GM12878 (cell line): ENCODE results near the gene ARHGAP19. TPM values are rescaled to one million over a fixed set of nuclear protein-coding genes. Genes with fewer than 3 reads are reported as not detected.

ENCODE experiments used
- ATAC-seq: fragments of 200-7000 bp; cut with Tn5 transposase; 3 replicates; pipeline ENCODE4 v1.9.1; 2020; ENCODE audit warnings: mild to moderate bottlenecking, moderate library complexity
- BruUV-seq: library from RNA; stranded (reverse); fragments of 400-500 nt; replicated peaks from 2 replicates; lab custom pipeline; 2021; lab: Mats Ljungman, UMichigan
- CTCF ChIA-PET: fragments of 300-600 bp; sonication (Branson Sonifier 250); formaldehyde crosslinking; extraction: SDS; loops from one replicate; lab custom pipeline; 2021; ENCODE audit warnings: inconsistent platforms; lab: Yijun Ruan, JAX
- POLR2A ChIA-PET: fragments of 350-600 bp; formaldehyde crosslinking; extraction: SDS; loops from one replicate; lab custom pipeline; 2021; ENCODE audit warnings: inconsistent platforms; lab: Charles Lee
- RAD21 ChIA-PET: fragments of 300-600 bp; sonication (Branson Sonifier 250); formaldehyde crosslinking; loops from one replicate; lab custom pipeline; 2023; ENCODE audit warnings: antibody characterized with exemption; ENCODE audit not compliant: unreplicated experiment; lab: Charles Lee
- SMC1A ChIA-PET: fragments of 300-600 bp; sonication (Branson Sonifier 250); formaldehyde crosslinking; loops from one replicate; lab custom pipeline; 2023; ENCODE audit not compliant: unreplicated experiment, uncharacterized antibody; lab: Charles Lee
- DNase-seq: peaks from one replicate; pipeline ENCODE4 v3.0.0-alpha.2; 2011; ENCODE audit warnings: low read depth, low spot score
- FAIRE-seq: peaks from 3 replicates; lab custom pipeline; 2011; peaks lifted over from hg19 to GRCh38; lab: Jason Lieb, UNC
- H2AFZ ChIP-seq: 2 replicates; pipeline ENCODE4 v1.6.0; 2011; ENCODE audit warnings: low read depth, low read length, control low read depth; ENCODE audit not compliant: control insufficient read depth
- H3K27ac ChIP-seq: 2 replicates; pipeline ENCODE4 v1.5.1; 2011; ENCODE audit warnings: control low read depth; ENCODE audit not compliant: control insufficient read depth, insufficient read depth
- H3K27me3 ChIP-seq, 2 experiments: replicated peaks in 1 of 2; 2 replicates each; pipeline versions ENCODE4 v1.6.0 to v1.6.1; 2011; ENCODE audit warnings: low read length in 1 of 2; ENCODE audit not compliant: control insufficient read depth in 2 of 2, insufficient read depth in 2 of 2
- H3K36me3 ChIP-seq, 2 experiments: 2 replicates each; pipeline ENCODE4 v1.5.1; 2011; ENCODE audit warnings: low read length in 1 of 2; ENCODE audit not compliant: control insufficient read depth in 2 of 2, insufficient read depth in 2 of 2
- H3K4me1 ChIP-seq: 2 replicates; pipeline ENCODE4 v1.6.1; 2011; ENCODE audit warnings: mild to moderate bottlenecking, low read length, moderate library complexity, mixed read lengths; ENCODE audit not compliant: control insufficient read depth, insufficient read depth
- H3K4me2 ChIP-seq: 2 replicates; pipeline ENCODE4 v1.6.0; 2011; ENCODE audit warnings: control low read depth; ENCODE audit not compliant: control insufficient read depth, insufficient read depth
- H3K4me3 ChIP-seq: fragments of 200-600 bp; sonication (generic); 2 replicates; pipeline ENCODE4 v1.5.1; 2016
- H3K79me2 ChIP-seq: 2 replicates; pipeline ENCODE4 v1.6.0; 2011; ENCODE audit warnings: low read length; ENCODE audit not compliant: control insufficient read depth, insufficient read depth
- H3K9ac ChIP-seq: 2 replicates; pipeline ENCODE4 v1.8.0; 2011; ENCODE audit warnings: low read length, control low read depth, mixed read lengths; ENCODE audit not compliant: control insufficient read depth, insufficient read depth
- H3K9me3 ChIP-seq: replicated peaks from 3 replicates; pipeline ENCODE4 v1.5.1; 2011; ENCODE audit warnings: mild to moderate bottlenecking, low read length; ENCODE audit not compliant: control insufficient read depth, insufficient read depth
- H4K20me1 ChIP-seq: 2 replicates; pipeline ENCODE4 v1.6.0; 2011; ENCODE audit not compliant: control insufficient read depth, insufficient read depth
- ETV6 ChIP-seq, 2 experiments: fragments of 450-650 bp in 1 of 2; IDR thresholded peaks in 1 of 2; conservative IDR thresholded peaks in 1 of 2; 2 replicates each; pipeline ENCODE4 v1.6.1; 2014; ENCODE audit warnings: antibody characterized with exemption in 1 of 2, borderline replicate concordance in 1 of 2, low read depth in 1 of 2, mild to moderate bottlenecking in 1 of 2, moderate library complexity in 1 of 2
- MTA2 ChIP-seq: fragments of 450-650 bp; IDR thresholded peaks from 2 replicates; pipeline ENCODE4 v1.6.1; 2016; ENCODE audit warnings: low read depth, mild to moderate bottlenecking, moderate library complexity
- PAX8 ChIP-seq: fragments of 450-650 bp; IDR thresholded peaks from 2 replicates; pipeline ENCODE4 v1.6.1; 2017; ENCODE audit warnings: mild to moderate bottlenecking, moderate library complexity
- SIX5 ChIP-seq: IDR thresholded peaks from 2 replicates; pipeline ENCODE4 v1.6.1; 2011; ENCODE audit warnings: mild to moderate bottlenecking, low read depth, low read length, moderate library complexity; ENCODE audit not compliant: severe bottlenecking
- ZBED1 ChIP-seq: IDR thresholded peaks from 2 replicates; pipeline ENCODE4 v1.6.1; 2016; ENCODE audit warnings: borderline replicate concordance
- ZNF384 ChIP-seq: IDR thresholded peaks from 2 replicates; pipeline ENCODE4 v1.6.1; 2012; ENCODE audit warnings: low read depth, mild to moderate bottlenecking, low read length, improper control_type of control experiment, borderline replicate concordance
- ZNF622 ChIP-seq: fragments of 450-650 bp; IDR thresholded peaks from 2 replicates; pipeline ENCODE4 v1.6.1; 2017; ENCODE audit warnings: mild to moderate bottlenecking, inconsistent platforms
- WGBS: methylation state at CpG from one replicate; pipeline ENCODE4 v1.1.6; 2016; ENCODE audit warnings: low lambda C conversion rate; ENCODE audit not compliant: insufficient replicate concordance, insufficient coverage; ENCODE audit errors: missing lambda C conversion rate; 5-methylcytosine and 5-hydroxymethylcytosine counted together
- in situ Hi-C: fragments of 300-500 bp; cut with MboI; formaldehyde crosslinking; loops from 9 replicates; pipeline ENCODE4 v1.14.3; 2018; ENCODE audit warnings: mixed read lengths
- intact Hi-C: fragments of 100-400 bp; cut with micrococcal nuclease; formaldehyde crosslinking; loops from one replicate; pipeline ENCODE4 v1.14.2; 2022; ENCODE audit not compliant: unreplicated experiment
- polyA plus RNA-seq, 11 experiments: library from polyadenylated mRNA; depleted of rRNA in 4 of 11; unstranded in 6 of 11; stranded (reverse) in 5 of 11; fragments of >200 nt; fragmentation: Nextera tagmentation in 4 of 11; fragmentation: Illumina TruSeq in 1 of 11; extraction: Ambion mirVana in 4 of 11; extraction: Trizol in 1 of 11; gene quantifications; 1 replicate in 1 of 11; 2 replicates in 10 of 11; pipeline versions ENCODE4 v1.2.1 to v1.2.3, GENCODE V29; 2011 to 2016; ENCODE audit warnings: inconsistent platforms in 2 of 11, missing spikeins in 2 of 11, low read depth in 1 of 11
- total RNA-seq, 4 experiments: library from RNA; depleted of rRNA in 3 of 4; stranded (reverse); fragments of >200 nt in 3 of 4; fragmentation: Illumina TruSeq in 1 of 4; extraction: Trizol in 1 of 4; gene quantifications; 2 replicates each; pipeline versions ENCODE4 v1.2.1 to v1.2.3, GENCODE V29; 2013 to 2021
- TF ChIP-seq, protein P1 (sequence below): fragments of 450-650 bp; IDR thresholded peaks from 2 replicates; pipeline ENCODE4 v1.6.1; 2016; ENCODE audit warnings: mild to moderate bottlenecking
- TF ChIP-seq, protein P2 (sequence below): fragments of 450-650 bp; IDR thresholded peaks from 2 replicates; pipeline ENCODE4 v1.6.1; 2016; ENCODE audit warnings: mild to moderate bottlenecking, moderate library complexity, borderline replicate concordance

ARHGAP19 gene
- total and polyA plus RNA-seq, 10 of the 15 experiments (the other 5 are each of a cell fraction or from before 2014, with no cell fraction given), result 13.3 to 40.7 (median 22.6) TPM

DNA sequence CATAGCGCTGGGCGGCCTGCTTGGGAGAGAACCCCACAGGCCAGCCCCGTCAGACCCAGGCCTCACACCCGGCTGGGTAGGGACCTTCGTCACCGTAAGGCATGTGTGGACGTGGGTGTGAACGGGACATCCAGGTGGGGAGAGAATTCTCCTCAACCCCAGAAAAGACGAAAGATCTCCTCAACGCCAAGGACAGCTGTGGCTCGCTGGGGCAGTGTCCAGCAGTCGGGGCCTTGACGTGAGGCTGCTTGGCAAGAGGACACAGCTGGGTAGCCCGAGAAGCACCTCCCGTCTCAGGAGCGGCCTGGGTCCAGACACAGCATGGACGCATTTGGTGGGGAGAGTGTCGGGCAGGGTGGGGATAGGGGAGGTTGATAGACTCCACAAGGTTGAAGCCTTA lies 105.5 kb downstream of the ARHGAP19 start:
- no peaks in the 10 kb centered on the region for H3K79me2 ChIP-seq
- no peaks in the 10 kb centered on the region for H3K4me1 ChIP-seq
- no peak for FAIRE-seq
- ChIA-PET RAD21 (no interaction called here), SMC1A (interaction anchor here (1.0 kb wide), 1 partner anchor 10 kb away, joined by 3 read pairs; no protein-coding TSS in a partner anchor), POLR2A (no interaction called here), CTCF (no interaction called here)
- no peaks in the 10 kb centered on the region for H3K9me3 ChIP-seq
- no TSS peak for BruUV-seq
- no peak overlapping the region for H2AFZ ChIP-seq
- H3K27me3 ChIP-seq, result peaks cover 11 to 14% of the 10 kb centered on the region in 2 experiments
- TF ChIP-seq ZNF622, result no peak
- TF ChIP-seq SIX5, result no peak
- TF ChIP-seq, protein P1, sequence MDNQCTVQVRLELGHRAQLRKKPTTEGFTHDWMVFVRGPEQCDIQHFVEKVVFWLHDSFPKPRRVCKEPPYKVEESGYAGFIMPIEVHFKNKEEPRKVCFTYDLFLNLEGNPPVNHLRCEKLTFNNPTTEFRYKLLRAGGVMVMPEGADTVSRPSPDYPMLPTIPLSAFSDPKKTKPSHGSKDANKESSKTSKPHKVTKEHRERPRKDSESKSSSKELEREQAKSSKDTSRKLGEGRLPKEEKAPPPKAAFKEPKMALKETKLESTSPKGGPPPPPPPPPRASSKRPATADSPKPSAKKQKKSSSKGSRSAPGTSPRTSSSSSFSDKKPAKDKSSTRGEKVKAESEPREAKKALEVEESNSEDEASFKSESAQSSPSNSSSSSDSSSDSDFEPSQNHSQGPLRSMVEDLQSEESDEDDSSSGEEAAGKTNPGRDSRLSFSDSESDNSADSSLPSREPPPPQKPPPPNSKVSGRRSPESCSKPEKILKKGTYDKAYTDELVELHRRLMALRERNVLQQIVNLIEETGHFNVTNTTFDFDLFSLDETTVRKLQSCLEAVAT, result no peak
- no peak for TF ChIP-seq MTA2
- TF ChIP-seq PAX8, result no peak
- TF ChIP-seq, protein P2, sequence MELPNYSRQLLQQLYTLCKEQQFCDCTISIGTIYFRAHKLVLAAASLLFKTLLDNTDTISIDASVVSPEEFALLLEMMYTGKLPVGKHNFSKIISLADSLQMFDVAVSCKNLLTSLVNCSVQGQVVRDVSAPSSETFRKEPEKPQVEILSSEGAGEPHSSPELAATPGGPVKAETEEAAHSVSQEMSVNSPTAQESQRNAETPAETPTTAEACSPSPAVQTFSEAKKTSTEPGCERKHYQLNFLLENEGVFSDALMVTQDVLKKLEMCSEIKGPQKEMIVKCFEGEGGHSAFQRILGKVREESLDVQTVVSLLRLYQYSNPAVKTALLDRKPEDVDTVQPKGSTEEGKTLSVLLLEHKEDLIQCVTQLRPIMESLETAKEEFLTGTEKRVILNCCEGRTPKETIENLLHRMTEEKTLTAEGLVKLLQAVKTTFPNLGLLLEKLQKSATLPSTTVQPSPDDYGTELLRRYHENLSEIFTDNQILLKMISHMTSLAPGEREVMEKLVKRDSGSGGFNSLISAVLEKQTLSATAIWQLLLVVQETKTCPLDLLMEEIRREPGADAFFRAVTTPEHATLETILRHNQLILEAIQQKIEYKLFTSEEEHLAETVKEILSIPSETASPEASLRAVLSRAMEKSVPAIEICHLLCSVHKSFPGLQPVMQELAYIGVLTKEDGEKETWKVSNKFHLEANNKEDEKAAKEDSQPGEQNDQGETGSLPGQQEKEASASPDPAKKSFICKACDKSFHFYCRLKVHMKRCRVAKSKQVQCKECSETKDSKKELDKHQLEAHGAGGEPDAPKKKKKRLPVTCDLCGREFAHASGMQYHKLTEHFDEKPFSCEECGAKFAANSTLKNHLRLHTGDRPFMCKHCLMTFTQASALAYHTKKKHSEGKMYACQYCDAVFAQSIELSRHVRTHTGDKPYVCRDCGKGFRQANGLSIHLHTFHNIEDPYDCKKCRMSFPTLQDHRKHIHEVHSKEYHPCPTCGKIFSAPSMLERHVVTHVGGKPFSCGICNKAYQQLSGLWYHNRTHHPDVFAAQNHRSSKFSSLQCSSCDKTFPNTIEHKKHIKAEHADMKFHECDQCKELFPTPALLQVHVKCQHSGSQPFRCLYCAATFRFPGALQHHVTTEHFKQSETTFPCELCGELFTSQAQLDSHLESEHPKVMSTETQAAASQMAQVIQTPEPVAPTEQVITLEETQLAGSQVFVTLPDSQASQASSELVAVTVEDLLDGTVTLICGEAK, result no peak
- no peak for TF ChIP-seq ZNF384
- TF ChIP-seq ETV6 (conservative IDR thresholded peaks at IDR 0.05 in 1 of 2, IDR thresholded peaks at IDR 0.05 in 1 of 2; ENCODE audit: borderline replicate concordance in 1 of 2, low read depth in 1 of 2), result no peak
- no peak for TF ChIP-seq ZBED1
- in situ Hi-C loops, result no loop called here
- no peaks in the 10 kb centered on the region for H3K36me3 ChIP-seq
- 86% methylated on average over 18 of the region's 18 CpGs for WGBS
- no peak overlapping the region for H3K27ac ChIP-seq
- intact Hi-C loops, result no loop called here
- no peaks in the 10 kb centered on the region for H4K20me1 ChIP-seq
- H3K4me2 ChIP-seq, result no peak overlapping the region
- ATAC-seq, result no peak
- H3K4me3 ChIP-seq, result no peak overlapping the region
- H3K9ac ChIP-seq, result no peak overlapping the region
- no peak for DNase-seq
